Liver (tissue), 9 donors: ENCODE measurements around the gene CLDN25. TPM values are rescaled to one million over a fixed set of nuclear protein-coding genes. Genes with fewer than 3 reads are reported as not detected.

Experiments
- DNase-seq: peaks from one replicate; pipeline ENCODE4 v3.0.0-alpha.2; 2017; ENCODE audit warnings: low spot score
- H3K27ac ChIP-seq, 2 donors: one replicate each; pipeline ENCODE4 v1.7.0; 2013; ENCODE audit warnings: inconsistent platforms in 2 of 2, low read length in 2 of 2, control low read depth in 1 of 2, low read depth in 1 of 2, mild to moderate bottlenecking in 1 of 2
- H3K27me3 ChIP-seq, 4 donors: one replicate each; pipeline versions ENCODE4 v1.6.1 to v1.7.0; 2013; ENCODE audit warnings: low read length in 3 of 4, inconsistent platforms in 1 of 4, mild to moderate bottlenecking in 1 of 4, moderate library complexity in 1 of 4; ENCODE audit not compliant: control insufficient read depth in 4 of 4, insufficient read depth in 4 of 4
- H3K36me3 ChIP-seq, 4 donors: one replicate each; pipeline versions ENCODE4 v1.6.1 to v1.7.0; 2013; ENCODE audit warnings: low read length in 3 of 4, mild to moderate bottlenecking in 3 of 4, low read depth in 1 of 4, moderate library complexity in 1 of 4; ENCODE audit not compliant: control insufficient read depth in 4 of 4, insufficient read depth in 3 of 4
- H3K4me1 ChIP-seq, 4 donors: one replicate each; pipeline versions ENCODE4 v1.6.1 to v1.7.0; 2013; ENCODE audit warnings: low read length in 3 of 4, mild to moderate bottlenecking in 3 of 4, moderate library complexity in 1 of 4; ENCODE audit not compliant: control insufficient read depth in 4 of 4, insufficient read depth in 4 of 4
- H3K4me3 ChIP-seq, 3 donors: one replicate each; pipeline versions ENCODE4 v1.6.1 to v1.7.0; 2013; ENCODE audit warnings: low read length in 3 of 3, control low read depth in 1 of 3, low read depth in 1 of 3, mild to moderate bottlenecking in 1 of 3
- H3K9ac ChIP-seq, 2 donors: one replicate each; pipeline ENCODE4 v1.7.0; 2013; ENCODE audit warnings: low read length in 2 of 2, mild to moderate bottlenecking in 2 of 2, moderate library complexity in 2 of 2, control low read depth in 1 of 2, low read depth in 1 of 2
- H3K9me3 ChIP-seq, 4 donors: one replicate each; pipeline versions ENCODE4 v1.6.1 to v1.7.0; 2013; ENCODE audit warnings: low read length in 3 of 4; ENCODE audit not compliant: control insufficient read depth in 4 of 4
- EGR1 ChIP-seq, 2 donors: IDR thresholded peaks; 2 replicates each; pipeline ENCODE4 v1.6.1; 2016 to 2018; ENCODE audit warnings: antibody characterized with exemption in 2 of 2, low read depth in 2 of 2
- FOXA1 ChIP-seq: IDR thresholded peaks from 2 replicates; pipeline ENCODE4 v1.6.1; 2016; ENCODE audit warnings: antibody characterized with exemption
- FOXA2 ChIP-seq: IDR thresholded peaks from 2 replicates; pipeline ENCODE4 v1.6.1; 2016; ENCODE audit warnings: antibody characterized with exemption
- HNF4A ChIP-seq, 2 donors: conservative IDR thresholded peaks; 2 replicates each; pipeline ENCODE4 v1.6.1; 2016; ENCODE audit warnings: antibody characterized with exemption in 2 of 2, mild to moderate bottlenecking in 2 of 2
- HNF4G ChIP-seq: IDR thresholded peaks from 2 replicates; pipeline ENCODE4 v1.6.1; 2016; ENCODE audit warnings: antibody characterized with exemption
- JUND ChIP-seq, 2 donors: IDR thresholded peaks; 2 replicates each; pipeline ENCODE4 v1.6.1; 2016; ENCODE audit warnings: antibody characterized with exemption in 2 of 2
- NR2F2 ChIP-seq: IDR thresholded peaks from 2 replicates; pipeline ENCODE4 v1.6.1; 2016; ENCODE audit warnings: antibody characterized with exemption
- RAD21 ChIP-seq, 2 donors: IDR thresholded peaks; 2 replicates each; pipeline ENCODE4 v1.6.1; 2016; ENCODE audit warnings: antibody characterized with exemption in 2 of 2, mild to moderate bottlenecking in 2 of 2
- SP1 ChIP-seq: IDR thresholded peaks from 2 replicates; pipeline ENCODE4 v1.6.1; 2018; ENCODE audit warnings: antibody characterized with exemption, mild to moderate bottlenecking
- TAF1 ChIP-seq: conservative IDR thresholded peaks from 2 replicates; pipeline ENCODE4 v1.6.1; 2016; ENCODE audit warnings: antibody characterized with exemption, mild to moderate bottlenecking
- YY1 ChIP-seq: IDR thresholded peaks from 2 replicates; pipeline ENCODE4 v1.6.1; 2016; ENCODE audit warnings: antibody characterized with exemption, mild to moderate bottlenecking
- WGBS: extraction: QIAGEN DNeasy Blood & Tissue Kit; methylation state at CpG from one replicate; pipeline ENCODE4 v1.1.7; 2013; 5-methylcytosine and 5-hydroxymethylcytosine counted together
- polyA plus RNA-seq, 2 donors: library from polyadenylated mRNA; stranded (reverse) in 1 of 2; unstranded in 1 of 2; fragments of 200-250 nt in 1 of 2; fragments of >200 nt in 1 of 2; fragmentation: Nextera tagmentation in 1 of 2; extraction: Ambion mirVana in 1 of 2; gene quantifications; one replicate each; pipeline versions ENCODE4 v1.2.1 to v1.2.3, GENCODE V29; 2013 to 2015
- total RNA-seq, 2 donors: library from RNA; depleted of rRNA; stranded (reverse); fragments of >200 nt; gene quantifications; one replicate each; pipeline ENCODE4 v1.2.3, GENCODE V29; 2014
- TF ChIP-seq, protein P1 (sequence below): IDR thresholded peaks from 2 replicates; pipeline ENCODE4 v1.6.1; 2016; ENCODE audit warnings: antibody characterized with exemption
- TF ChIP-seq, protein P2 (sequence below): IDR thresholded peaks from 2 replicates; pipeline ENCODE4 v1.6.1; 2016; ENCODE audit warnings: antibody characterized with exemption, mild to moderate bottlenecking
- TF ChIP-seq, protein P3 (sequence below): IDR thresholded peaks from 2 replicates; pipeline ENCODE4 v1.6.1; 2016; ENCODE audit warnings: antibody characterized with exemption
- donor health status: healthy.
- donor health status: healthy.
- donor health status: healthy.
- donor health status: healthy.
- donor health status: healthy.

CLDN25 gene
- total and polyA plus RNA-seq, 4 donors, result not detected

DNA sequence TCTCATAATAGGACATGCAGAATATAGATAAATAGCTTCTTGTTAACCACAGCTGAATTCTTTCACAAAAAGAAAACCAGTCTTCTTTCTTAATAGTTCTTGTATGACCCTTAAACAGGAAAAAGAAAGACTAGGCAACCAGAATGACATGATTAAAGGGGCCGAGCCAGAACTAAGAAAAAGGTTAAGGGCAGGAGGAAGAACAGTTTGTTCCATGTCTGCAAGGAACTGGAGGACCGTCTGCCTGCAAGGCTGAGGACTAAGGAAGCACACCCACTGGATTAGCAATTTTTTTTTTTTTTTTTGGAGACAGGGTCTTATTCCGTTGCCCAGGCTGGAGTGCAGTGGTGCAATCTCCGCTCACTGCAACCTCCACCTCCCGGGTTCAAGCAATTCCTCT lies 47.5 kb upstream of the CLDN25 start:
- H3K9me3 ChIP-seq, result no peaks in the 10 kb centered on the region
- H3K4me3 ChIP-seq, result no peak overlapping the region
- no peak overlapping the region for H3K27ac ChIP-seq
- peaks cover 5 to 39% (median 25%) of the 10 kb centered on the region in 4 donors for H3K36me3 ChIP-seq
- WGBS, result 92% methylated on average over 5 of the region's 5 CpGs
- H3K27me3 ChIP-seq, result no peaks in the 10 kb centered on the region
- H3K4me1 ChIP-seq, result no peaks in the 10 kb centered on the region
- no peak for DNase-seq
- no peak overlapping the region for H3K9ac ChIP-seq
- TF ChIP-seq RAD21 (IDR thresholded peaks at IDR 0.05) (no peak), HNF4A (conservative IDR thresholded peaks at IDR 0.05) (no peak), JUND (IDR thresholded peaks at IDR 0.05) (no peak), FOXA2 (no peak), NR2F2 (no peak), TAF1 (no peak), EGR1 (IDR thresholded peaks at IDR 0.05; ENCODE audit: low read depth in 2 of 2) (no peak), SP1 (no peak), YY1 (no peak), HNF4G (no peak), FOXA1 (no peak)
- TF ChIP-seq, protein P1, sequence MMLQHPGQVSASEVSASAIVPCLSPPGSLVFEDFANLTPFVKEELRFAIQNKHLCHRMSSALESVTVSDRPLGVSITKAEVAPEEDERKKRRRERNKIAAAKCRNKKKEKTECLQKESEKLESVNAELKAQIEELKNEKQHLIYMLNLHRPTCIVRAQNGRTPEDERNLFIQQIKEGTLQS, result no peak
- TF ChIP-seq, protein P2, sequence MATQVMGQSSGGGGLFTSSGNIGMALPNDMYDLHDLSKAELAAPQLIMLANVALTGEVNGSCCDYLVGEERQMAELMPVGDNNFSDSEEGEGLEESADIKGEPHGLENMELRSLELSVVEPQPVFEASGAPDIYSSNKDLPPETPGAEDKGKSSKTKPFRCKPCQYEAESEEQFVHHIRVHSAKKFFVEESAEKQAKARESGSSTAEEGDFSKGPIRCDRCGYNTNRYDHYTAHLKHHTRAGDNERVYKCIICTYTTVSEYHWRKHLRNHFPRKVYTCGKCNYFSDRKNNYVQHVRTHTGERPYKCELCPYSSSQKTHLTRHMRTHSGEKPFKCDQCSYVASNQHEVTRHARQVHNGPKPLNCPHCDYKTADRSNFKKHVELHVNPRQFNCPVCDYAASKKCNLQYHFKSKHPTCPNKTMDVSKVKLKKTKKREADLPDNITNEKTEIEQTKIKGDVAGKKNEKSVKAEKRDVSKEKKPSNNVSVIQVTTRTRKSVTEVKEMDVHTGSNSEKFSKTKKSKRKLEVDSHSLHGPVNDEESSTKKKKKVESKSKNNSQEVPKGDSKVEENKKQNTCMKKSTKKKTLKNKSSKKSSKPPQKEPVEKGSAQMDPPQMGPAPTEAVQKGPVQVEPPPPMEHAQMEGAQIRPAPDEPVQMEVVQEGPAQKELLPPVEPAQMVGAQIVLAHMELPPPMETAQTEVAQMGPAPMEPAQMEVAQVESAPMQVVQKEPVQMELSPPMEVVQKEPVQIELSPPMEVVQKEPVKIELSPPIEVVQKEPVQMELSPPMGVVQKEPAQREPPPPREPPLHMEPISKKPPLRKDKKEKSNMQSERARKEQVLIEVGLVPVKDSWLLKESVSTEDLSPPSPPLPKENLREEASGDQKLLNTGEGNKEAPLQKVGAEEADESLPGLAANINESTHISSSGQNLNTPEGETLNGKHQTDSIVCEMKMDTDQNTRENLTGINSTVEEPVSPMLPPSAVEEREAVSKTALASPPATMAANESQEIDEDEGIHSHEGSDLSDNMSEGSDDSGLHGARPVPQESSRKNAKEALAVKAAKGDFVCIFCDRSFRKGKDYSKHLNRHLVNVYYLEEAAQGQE, result no peak
- TF ChIP-seq, protein P3, sequence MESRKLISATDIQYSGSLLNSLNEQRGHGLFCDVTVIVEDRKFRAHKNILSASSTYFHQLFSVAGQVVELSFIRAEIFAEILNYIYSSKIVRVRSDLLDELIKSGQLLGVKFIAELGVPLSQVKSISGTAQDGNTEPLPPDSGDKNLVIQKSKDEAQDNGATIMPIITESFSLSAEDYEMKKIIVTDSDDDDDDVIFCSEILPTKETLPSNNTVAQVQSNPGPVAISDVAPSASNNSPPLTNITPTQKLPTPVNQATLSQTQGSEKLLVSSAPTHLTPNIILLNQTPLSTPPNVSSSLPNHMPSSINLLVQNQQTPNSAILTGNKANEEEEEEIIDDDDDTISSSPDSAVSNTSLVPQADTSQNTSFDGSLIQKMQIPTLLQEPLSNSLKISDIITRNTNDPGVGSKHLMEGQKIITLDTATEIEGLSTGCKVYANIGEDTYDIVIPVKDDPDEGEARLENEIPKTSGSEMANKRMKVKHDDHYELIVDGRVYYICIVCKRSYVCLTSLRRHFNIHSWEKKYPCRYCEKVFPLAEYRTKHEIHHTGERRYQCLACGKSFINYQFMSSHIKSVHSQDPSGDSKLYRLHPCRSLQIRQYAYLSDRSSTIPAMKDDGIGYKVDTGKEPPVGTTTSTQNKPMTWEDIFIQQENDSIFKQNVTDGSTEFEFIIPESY, result no peak

DNA sequence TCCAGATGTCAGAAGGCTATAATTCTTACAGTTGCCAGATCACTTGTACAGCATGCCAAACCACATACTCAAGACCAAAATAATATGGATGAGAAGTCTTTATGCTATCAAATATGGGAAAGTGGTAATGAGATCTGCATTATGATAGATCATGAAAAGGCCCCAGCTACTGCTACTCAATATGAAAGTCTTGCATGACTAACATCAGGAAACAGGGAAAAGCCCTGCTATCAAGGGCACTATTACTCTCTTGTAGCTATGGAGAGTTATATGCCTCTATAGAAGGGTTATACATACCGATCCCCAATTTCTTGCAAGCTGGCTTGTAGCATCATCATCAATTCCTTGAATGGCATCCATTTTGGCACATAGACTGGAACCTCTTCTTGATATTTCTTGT lies 43.3 kb upstream of the CLDN25 start:
- H3K9ac ChIP-seq, result no peak overlapping the region
- TF ChIP-seq SP1, result no peak
- WGBS, result 92% methylated on average over 1 of the region's 1 CpG
- no peaks in the 10 kb centered on the region for H3K27me3 ChIP-seq
- peaks cover 11 to 66% (median 52%) of the 10 kb centered on the region in 4 donors for H3K36me3 ChIP-seq
- H3K4me3 ChIP-seq, result no peak overlapping the region
- no peak for DNase-seq
- no peaks in the 10 kb centered on the region for H3K4me1 ChIP-seq
- H3K27ac ChIP-seq, result no peak overlapping the region
- H3K9me3 ChIP-seq, result no peaks in the 10 kb centered on the region

DNA sequence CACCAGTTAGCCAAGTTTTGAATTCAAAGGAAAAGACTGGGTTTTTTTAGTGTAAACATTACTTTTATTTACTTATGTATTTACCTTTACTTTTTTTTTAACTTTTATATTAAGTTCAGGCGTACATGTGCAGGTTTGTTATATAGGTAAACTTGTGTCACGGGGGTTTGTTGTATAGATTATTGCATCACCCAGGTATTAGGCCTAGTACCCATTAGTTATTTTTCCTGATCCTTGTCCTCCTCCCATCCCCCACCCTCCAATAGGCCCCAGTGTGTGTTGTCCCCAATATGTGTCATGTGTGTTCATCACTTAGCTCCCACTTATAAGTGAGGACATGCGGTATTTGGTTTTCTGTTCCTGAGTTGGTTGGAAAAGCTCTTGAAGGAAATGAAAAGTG lies 26.7 kb upstream of the CLDN25 start:
- no peaks in the 10 kb centered on the region for H3K27me3 ChIP-seq
- H3K4me1 ChIP-seq, result no peaks in the 10 kb centered on the region
- no peak for DNase-seq
- H3K36me3 ChIP-seq, result peaks cover 3 to 35% (median 24%) of the 10 kb centered on the region in 4 donors
- WGBS, result 98% methylated on average over 3 of the region's 3 CpGs
- TF ChIP-seq, protein P3, result no peak
- TF ChIP-seq, protein P2, result no peak
- TF ChIP-seq HNF4G (no peak), FOXA1 (no peak), FOXA2 (no peak)
- H3K9ac ChIP-seq, result no peak overlapping the region
- H3K9me3 ChIP-seq, result no peaks in the 10 kb centered on the region
- no peak overlapping the region for H3K27ac ChIP-seq
- H3K4me3 ChIP-seq, result no peak overlapping the region
